Stimulated activated CD8-positive, alpha-beta memory T cell treated with anti-CD3 and anti-CD28 coated beads, Interleukin-4, amount 100 ng/mL, for 4 hours (primary cell): Measurements from ENCODE around the gene FBXL7.

Experiments used
- DNase-seq, 2 donors: peaks; one replicate each; pipeline ENCODE4 v3.0.0-alpha.2; 2020; ENCODE audit warnings: low read depth in 2 of 2, low spot score in 1 of 2

The FBXL7 gene

GRCh38 chr5:15702102-15702501, 202.1 kb downstream of the FBXL7 start:
- no peak for DNase-seq

- DNase-seq, result no peak
Observed at GRCh38 chr5:15703901-15704300, 203.9 kb downstream of the FBXL7 start.

- DNase-seq, result no peak
Observed at GRCh38 chr5:15704397-15704947, 204.5 kb downstream of the FBXL7 start.

- no peak for DNase-seq
Observed at GRCh38 chr5:15707631-15708030, 207.7 kb downstream of the FBXL7 start.

GRCh38 chr5:15711892-15712291, 211.9 kb downstream of the FBXL7 start:
- no peak for DNase-seq

- DNase-seq, result no peak
Observed at GRCh38 chr5:15715535-15715934, 215.6 kb downstream of the FBXL7 start.

GRCh38 chr5:15715967-15716366, 216.0 kb downstream of the FBXL7 start:
- DNase-seq, result no peak

GRCh38 chr5:15717001-15717400, 217.0 kb downstream of the FBXL7 start:
- DNase-seq, result no peak

GRCh38 chr5:15718421-15719179, 218.6 kb downstream of the FBXL7 start:
- DNase-seq, result no peak

- no peak for DNase-seq
Observed at GRCh38 chr5:15719784-15720183, 219.8 kb downstream of the FBXL7 start.

- no peak for DNase-seq
Observed at GRCh38 chr5:15720515-15720914, 220.5 kb downstream of the FBXL7 start.

GRCh38 chr5:15722305-15722704, 222.3 kb downstream of the FBXL7 start:
- DNase-seq, result no peak

- no peak for DNase-seq
Observed at GRCh38 chr5:15727375-15727774, 227.4 kb downstream of the FBXL7 start.

GRCh38 chr5:15728811-15729210, 228.8 kb downstream of the FBXL7 start:
- DNase-seq, result no peak

GRCh38 chr5:15731699-15732098, 231.7 kb downstream of the FBXL7 start:
- DNase-seq, result no peak

- DNase-seq, result no peak
Observed at GRCh38 chr5:15734058-15734457, 234.1 kb downstream of the FBXL7 start.

- DNase-seq, result no peak
Observed at GRCh38 chr5:15737036-15737821, 237.2 kb downstream of the FBXL7 start.

GRCh38 chr5:15737871-15738664, 238.1 kb downstream of the FBXL7 start:
- no peak for DNase-seq

- no peak for DNase-seq
Observed at GRCh38 chr5:15740383-15740782, 240.4 kb downstream of the FBXL7 start.

- no peak for DNase-seq
Observed at GRCh38 chr5:15741591-15741990, 241.6 kb downstream of the FBXL7 start.

GRCh38 chr5:15746833-15747232, 246.9 kb downstream of the FBXL7 start:
- no peak for DNase-seq
